NCI-H1048 (cell line): Measurements from ENCODE around the gene MRPL12.

ENCODE experiments used
- DNase-seq: peaks from one replicate; lab custom pipeline; 2025; lab: John Stamatoyannopoulos, UW

Gene MRPL12

GRCh38 chr17:81701288-81702071 lies 1.7 kb upstream of the MRPL12 start:
- DNase-seq = no peak

GRCh38 chr17:81703747-81704654 lies 834 bp downstream of the MRPL12 start:
- DNase-seq = no peak

GRCh38 chr17:81705518-81706231 lies 2.5 kb downstream of the MRPL12 start:
- DNase-seq = no peak

- DNase-seq = no peak
Observed at GRCh38 chr17:81706232-81706611, 3.1 kb downstream of the MRPL12 start.

GRCh38 chr17:81706757-81707624 lies 3.8 kb downstream of the MRPL12 start:
- no peak for DNase-seq

- DNase-seq = no peak
Observed at GRCh38 chr17:81707725-81708646, 4.8 kb downstream of the MRPL12 start.

GRCh38 chr17:81708739-81709185 lies 5.6 kb downstream of the MRPL12 start:
- DNase-seq = no peak

- no peak for DNase-seq
Observed at GRCh38 chr17:81710514-81711308, 7.5 kb downstream of the MRPL12 start.

- peak; percentile 52 for DNase-seq
Observed at GRCh38 chr17:81711814-81712467, 8.8 kb downstream of the MRPL12 start, which contains the start of gene SLC25A10. SLC25A10 (plus strand) TSS chr17:81712284; CDS start chr17:81712427, 143 bp downstream.

GRCh38 chr17:81712468-81713003 lies 9.4 kb downstream of the MRPL12 start:
- no peak for DNase-seq

- DNase-seq = no peak
Observed at GRCh38 chr17:81713004-81713555, 9.9 kb downstream of the MRPL12 start.

GRCh38 chr17:81713556-81714411 lies 10.6 kb downstream of the MRPL12 start:
- no peak for DNase-seq

GRCh38 chr17:81714412-81715106 lies 11.4 kb downstream of the MRPL12 start:
- DNase-seq = no peak

- DNase-seq = no peak
Observed at GRCh38 chr17:81715107-81715871, 12.1 kb downstream of the MRPL12 start.

GRCh38 chr17:81715872-81716673 lies 12.9 kb downstream of the MRPL12 start:
- no peak for DNase-seq
